HG02642 (cell line): Measurements from ENCODE around the gene C21orf58.

Source experiments
- ATAC-seq: cut with Tn5 transposase; IDR thresholded peaks from one replicate; pipeline ENCODE4 v1.9.1; 2021; ENCODE audit warnings: mild to moderate bottlenecking; ENCODE audit not compliant: unreplicated experiment, poor library complexity

Gene C21orf58

DNA sequence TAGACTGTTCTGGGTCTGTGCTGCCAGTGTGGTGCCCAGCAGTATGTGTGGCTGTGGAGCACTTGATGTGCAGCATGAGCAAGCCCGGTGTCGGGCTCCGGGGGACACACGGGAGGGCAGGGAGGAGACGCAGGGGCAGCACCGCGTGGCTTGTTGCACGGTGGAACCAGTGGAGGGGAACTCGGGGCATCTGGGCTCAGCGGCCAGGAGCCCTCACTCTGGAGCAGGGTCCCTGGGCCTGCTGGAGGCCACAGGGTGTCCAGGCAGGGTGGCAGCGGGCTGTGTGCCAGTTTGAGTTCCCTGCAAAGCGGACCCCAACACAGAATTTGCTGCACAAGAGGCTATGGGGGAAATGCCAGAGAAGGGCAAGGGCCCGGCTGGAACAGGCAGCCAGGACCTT, 30.8 kb upstream of the C21orf58 start:
- ATAC-seq, result no peak

DNA sequence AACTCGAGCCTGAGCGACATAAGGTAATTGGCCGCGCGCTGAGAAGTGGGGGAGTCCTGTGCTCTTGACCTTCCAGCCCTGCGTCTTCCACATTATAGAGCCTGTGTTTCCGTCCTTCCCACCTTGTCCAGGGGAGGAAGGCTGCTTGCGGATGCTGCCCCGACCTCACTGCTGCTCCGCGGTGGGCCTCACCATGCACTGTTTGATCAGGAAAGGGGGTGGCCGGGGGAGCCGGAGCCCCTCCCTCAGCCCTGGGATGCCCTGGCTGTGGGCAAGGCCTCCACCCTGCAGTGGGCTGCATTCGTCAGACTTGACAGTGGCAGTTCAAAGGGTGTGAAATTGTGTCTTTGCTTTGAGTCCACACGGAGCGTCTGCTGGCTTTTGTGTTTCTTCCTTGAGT, 30.4 kb upstream of the C21orf58 start:
- ATAC-seq, result no peak

DNA sequence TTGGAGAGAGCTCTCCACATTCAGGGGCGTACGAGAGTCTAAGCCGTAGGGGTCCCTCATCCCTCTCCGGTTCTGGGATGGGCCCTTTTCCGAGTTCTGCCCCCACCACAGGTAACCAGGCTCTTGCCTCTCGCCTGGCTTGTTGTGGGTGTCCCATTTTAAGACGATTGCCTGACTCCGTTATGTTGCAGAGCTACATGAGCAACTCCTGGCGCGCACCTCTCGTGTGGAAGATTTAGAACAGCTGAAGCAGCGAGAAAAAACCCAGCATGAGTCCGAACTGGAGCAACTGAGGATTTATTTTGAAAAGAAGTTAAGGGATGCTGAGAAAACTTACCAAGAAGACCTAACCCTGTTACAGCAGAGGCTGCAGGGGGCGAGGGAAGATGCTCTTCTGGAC, 29.2 kb upstream of the C21orf58 start:
- no peak for ATAC-seq

DNA sequence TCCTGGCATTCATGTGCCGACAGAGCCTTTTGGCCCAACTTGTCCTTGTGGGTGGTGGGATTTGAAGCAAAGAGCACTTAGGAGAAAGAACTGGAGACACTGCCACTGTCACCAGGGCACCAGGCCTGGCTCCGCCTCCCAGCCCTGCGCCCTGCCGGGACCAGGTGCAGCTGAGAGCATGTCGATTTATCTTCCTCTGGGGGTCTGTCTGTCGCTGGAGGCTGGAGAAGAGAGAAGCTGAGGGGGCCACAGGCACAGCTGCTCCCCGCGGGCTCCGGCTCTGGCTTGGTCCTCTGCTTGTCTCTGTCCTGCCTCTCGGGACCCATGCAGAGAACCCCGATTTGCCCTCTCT, 28.5 kb upstream of the C21orf58 start:
- no peak for ATAC-seq

DNA sequence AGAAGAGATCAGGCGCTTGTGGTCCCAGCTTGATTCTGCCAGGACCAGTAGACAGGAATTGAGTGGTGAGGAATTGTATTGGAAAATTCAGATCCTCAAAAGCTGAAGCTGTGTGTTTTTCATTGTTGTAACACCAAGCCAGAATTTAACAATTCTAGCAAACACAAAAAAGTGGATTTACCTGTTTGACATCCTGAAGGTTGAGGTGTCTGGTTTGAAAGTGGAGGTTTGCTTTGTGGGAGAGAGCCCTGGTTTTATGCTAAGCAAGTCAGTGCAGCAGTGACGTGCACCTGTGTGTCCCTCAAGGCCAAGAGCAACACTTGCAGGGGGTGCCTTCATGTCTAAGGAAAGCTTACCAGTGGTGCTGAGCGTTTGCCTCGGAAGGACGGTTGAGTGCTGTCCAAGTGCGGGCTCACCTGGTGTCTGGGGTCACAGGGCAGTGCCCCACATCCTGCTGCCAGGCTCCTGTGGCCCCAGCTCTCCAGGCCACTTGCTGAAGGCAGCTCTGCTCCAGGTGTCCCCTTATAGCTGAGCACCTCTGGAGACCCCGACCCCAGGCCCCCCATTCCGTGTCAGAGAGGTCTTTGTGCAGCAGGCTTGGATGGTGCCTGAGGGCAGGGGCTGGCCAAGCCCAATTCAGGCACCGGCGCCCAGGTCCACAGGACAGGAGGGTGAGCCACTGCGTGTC, 27.9 kb upstream of the C21orf58 start:
- ATAC-seq, result no peak

DNA sequence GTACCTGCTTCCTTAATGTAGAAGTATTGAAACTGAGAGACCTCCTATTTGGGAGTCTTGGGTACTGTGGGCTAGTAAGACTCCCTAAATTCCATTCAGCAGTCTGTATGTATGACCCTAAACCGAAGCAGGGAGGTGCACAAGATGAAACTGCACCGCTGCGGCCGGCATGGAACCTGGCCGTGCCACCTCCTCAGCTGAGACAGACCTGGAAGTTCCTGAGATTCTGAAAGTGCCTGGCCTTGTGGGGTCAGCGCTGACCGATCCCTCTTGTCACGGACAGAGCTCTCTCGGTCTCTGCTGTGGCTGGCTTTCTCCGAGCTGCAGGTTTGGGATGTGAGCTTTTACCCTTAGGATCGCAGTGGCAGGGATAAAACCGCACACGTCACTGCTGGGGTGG, 27.3 kb upstream of the C21orf58 start:
- no peak for ATAC-seq

DNA sequence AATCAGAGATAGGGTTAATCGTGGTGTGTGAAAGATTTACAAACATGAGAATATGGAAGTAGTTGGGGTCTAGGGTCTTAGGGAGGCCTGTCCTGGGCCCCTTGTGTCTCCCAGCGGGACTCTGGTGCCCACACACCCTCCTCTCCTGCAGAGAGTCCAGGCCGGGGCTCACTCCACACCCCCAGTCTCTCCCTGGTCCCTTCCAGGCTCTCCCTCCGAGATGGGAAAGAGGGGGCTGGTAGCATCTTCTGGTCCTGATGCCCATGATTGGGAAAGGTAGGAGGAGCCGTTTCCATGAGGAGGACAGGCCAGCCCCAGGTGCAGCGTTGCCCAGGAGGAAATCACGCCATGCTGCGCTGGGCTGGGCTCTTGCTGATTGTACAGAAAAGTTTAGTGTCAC, 26.9 kb upstream of the C21orf58 start:
- no peak for ATAC-seq

DNA sequence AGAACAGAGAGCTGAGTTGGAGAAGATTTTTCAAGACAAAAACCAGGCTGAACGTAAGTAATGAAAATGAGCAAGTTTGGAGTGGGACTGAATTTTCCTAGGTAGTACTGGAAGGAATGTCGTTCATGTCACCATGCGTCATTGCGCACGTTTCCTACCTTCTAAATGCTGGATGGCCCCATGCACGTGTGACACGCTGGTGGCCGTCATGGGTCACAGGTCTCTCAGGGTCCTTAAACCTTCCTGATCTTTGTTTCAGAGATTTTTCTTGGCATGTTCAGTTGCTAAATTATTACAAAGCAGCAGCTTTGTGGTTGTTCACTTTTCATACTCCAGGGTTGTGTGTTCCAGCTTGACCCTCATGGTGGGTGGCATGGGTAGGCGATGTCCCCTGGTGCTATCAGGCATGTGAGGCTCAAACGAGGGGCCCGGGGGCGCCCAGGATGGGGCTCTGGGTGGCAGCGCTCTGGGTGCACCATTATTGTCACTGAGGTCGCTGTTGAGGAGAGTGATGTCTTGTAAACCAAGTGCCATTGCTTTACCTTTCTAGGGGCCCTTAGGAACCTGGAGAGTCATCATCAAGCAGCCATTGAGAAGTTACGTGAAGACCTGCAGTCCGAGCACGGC, 25.6 kb upstream of the C21orf58 start:
- no peak for ATAC-seq

DNA sequence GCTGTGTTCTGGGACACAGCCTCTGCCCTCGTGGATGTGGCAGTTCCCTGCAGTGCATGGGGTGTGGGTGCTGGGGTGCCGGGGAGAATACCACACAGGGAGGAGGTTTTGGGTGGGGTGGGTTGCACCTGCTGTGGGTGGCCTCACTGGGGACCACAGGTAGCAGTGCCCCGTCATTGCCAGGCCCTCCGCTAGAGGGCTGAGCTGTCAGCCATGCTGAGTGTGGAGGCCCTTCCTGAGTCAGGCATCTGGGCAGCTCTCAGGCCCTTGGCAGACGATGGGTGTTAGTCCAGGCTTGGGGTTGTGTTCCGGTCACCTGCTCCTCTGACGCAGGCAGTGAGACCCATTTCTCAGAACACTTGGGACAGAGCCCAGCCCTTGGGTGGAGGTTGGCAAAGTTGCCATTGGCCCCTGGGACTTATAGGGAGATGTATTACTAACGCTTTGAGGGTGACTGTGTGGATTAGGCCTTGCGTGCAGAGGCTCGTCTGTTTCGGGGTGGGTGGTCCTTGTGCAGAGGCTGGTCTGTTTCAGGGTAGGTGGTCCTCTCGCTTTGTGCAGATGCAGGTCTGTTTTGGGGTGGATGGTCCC, 24.2 kb upstream of the C21orf58 start:
- ATAC-seq, result no peak

DNA sequence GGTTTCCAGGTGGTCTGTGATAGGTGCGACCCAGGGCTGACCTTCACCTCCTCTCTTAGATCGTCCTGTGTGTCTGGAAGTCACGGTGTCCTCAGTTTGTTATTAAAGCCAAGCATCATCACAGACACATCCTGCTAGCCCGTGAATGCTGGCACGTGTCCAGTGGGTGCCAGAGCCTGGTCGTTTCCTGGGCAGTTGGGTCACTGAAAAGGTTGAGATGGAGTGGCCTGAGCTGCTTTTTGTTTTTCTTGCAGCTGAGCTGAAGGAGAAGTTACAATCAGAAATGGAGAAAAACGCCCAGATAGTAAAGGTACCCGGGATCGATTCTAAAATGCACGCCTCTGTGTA, 23.5 kb upstream of the C21orf58 start:
- ATAC-seq, result no peak

DNA sequence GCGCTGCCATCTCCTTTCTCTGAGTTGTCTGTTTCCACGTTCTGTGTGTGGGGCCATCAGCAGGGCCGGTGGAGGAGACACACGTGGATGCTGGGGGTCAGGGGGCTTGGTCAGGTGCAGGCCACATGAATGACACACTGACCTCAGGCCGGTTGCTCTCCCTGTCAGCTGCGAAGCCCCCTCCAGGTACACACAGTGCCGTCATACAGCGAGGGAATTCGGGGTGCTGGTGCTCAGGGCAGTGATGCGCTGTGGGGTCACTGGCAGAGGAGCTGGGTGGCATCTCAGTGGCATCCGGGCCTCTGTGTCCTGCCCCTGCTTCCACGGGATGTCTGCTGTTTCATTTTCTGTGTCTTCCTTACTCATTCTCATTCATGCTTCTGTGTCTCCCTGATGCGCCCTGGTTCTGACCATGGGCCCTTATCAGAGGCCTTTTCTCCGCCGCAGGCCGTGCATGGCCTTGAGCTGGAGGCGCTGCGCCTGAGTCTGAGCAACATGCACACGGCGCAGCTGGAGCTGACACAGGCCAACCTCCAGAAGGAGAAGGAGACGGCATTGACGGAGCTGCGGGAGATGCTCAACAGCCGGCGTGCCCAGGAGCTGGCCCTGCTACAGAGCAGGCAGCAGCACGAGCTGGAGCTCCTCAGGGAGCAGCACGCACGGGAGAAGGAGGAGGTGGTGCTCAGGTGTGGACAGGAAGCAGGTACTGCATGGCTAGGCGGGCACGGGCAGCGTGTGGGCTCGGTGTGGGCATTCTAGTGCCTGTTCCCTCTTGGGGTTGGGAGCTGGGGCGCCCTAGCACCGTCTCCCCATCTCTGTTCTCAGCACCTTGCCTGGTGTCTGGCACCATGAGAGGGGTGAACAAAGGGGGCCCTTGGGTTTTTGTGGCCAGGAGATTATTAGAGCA, 22.9 kb upstream of the C21orf58 start:
- ATAC-seq, result no peak

DNA sequence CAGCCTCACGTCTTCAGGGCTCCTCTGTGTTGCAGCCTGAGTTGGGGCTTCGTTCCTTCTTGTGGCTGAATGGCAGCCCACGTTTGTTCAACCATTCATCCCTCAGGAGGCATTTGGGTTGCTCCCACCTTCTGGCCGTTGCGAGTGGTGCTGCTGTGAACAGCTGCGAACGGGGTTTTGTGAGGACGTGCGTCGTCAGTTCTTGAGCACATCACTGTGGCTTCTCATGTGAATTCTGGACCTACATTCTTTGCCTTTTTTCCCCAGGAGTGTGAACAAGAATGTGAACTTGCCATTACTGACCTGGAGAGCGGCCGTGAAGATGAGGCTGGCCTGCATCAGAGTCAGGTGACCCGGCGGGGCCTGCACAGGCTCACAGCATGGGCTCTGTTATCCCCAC, 22.2 kb upstream of the C21orf58 start:
- ATAC-seq, result no peak

DNA sequence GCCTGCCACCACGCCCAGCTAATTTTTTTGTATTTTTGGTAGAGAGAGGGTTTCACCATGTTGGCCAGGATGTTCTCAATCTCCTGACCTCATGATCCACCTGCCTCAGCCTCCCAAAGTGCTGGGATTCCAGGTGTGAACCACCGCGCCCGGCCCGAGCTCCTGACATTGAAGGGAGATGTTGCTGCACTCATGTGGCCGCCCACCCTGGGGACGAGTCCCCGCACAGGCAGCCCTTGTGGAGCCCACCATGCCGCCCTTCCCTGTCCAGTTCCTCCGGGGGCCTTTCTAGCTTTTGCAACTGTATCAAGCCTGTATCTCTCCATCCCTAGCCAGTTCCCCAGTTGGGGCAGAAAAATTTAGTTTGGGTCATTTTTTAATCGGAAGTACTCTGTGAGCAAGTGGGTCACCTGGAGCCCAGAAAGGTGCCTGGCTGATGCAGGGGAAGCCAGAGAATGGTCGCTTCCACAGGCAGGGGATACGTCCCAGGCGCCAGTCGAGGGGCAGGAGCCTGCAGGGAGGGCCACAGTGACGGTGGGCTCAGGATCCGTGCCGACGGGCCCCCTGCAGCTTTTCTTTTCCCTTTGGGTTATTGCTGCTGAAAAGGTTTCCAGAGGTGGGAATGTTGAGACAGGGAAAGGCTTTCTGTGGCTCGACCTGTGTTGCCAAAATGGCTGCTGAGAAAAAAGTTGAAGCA, 20.7 kb upstream of the C21orf58 start:
- ATAC-seq, result no peak

DNA sequence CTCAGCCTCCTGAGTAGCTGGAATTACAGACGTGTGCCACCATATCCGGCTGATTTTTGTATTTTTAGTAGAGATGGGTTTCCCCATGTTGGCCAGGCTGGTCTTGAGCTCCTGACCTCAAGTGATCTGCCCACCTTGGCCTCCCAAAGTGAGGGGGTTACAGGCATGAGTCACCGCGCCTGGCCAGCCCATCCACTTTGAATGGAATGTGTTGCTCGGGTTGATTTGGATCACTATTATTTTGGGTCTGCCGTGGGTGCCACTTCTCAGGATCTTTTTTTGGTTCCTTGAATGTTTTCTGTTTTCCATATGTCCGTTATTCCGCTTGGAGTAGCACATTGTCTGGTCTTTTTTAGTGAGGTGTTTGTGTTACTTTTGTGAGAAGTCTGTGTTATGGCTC, 17.3 kb upstream of the C21orf58 start:
- no peak for ATAC-seq

DNA sequence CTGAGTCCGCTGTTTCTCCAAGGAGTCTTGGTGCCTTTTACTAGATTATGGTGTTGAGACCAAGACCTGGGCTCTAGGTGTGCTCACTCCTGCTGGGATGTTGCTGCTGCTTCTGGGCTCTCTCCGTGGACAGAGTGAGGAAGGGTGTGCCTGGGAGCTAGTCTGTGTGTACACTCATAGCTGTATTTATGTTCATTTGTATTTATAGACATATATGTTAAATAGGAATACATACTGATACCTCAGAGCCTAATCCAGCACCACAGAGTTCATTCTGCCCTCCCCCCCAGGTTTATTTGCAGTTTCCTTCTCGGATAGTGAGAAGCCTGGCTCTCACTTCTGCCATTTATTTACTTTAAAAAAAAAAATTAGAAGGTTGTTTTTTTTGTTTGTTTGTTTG, 12.9 kb upstream of the C21orf58 start:
- ATAC-seq, result no peak

DNA sequence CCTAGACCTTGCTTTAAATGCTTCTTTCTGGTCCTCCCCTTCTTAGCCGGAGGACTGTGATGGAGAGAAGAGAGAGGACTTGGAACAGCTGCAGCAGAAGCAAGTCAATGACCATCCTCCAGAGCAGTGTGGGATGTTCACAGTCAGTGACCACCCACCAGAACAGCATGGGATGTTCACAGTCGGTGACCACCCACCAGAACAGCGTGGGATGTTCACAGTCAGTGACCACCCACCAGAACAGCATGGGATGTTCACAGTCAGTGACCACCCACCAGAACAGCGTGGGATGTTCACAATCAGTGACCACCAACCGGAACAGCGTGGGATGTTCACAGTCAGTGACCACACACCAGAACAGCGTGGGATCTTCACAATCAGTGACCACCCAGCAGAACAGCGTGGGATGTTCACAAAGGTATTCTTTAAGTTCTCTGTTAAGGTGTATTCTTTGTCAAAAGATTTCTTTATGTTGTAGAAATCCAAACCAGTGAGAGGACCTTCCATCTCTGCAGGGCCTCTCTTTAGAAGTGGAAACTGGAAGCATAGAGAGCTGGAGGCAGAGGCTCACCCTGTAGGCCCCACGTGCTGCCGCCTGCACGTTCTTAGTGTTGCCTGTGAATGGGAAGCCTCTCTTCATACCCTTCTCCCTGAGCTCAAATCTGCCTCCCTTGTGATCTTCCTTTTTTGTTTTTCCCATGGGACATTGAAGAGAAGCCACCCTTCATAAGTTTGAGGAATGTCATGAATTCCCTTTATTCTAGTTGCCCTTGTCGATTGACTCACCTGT, 10.9 kb upstream of the C21orf58 start:
- ATAC-seq, result no peak

DNA sequence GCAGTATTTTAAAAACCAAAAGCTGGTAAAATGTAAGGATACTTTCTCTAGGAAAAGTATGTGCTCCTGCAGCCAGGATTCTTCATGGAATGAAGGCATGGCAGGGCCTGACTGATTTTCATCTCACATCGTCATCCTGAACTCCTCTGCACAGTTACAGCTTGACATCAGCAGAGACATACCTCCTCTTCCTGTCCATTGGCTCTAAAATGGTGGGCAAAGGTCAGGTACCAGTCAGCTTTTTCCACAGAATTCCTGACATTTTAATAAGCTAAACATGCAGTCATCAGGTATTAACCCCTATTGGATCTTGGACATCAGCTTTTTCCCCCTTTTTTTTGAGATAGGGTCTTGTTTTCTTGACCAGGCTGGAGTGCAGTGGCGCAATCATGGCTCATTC, 6.1 kb upstream of the C21orf58 start:
- no peak for ATAC-seq

DNA sequence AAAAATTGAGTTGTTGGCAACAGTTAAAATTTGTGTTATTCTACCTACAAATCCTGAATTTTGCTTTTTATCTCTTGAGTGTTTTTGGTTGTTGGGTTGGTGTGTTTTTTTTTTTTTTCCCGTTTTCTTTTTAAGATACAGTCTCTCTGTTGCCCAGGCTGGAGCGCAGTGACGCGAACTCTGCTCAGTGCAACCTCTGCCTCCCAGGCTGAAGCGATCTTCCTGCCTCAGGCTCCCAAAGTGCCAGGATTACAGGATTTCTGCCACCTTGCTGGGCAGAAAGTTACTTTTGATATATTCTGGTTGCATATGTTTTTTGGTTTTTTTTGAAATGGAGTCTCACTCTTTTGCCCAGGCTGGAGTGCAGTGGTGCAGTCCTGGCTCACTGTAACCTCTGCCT, 4.5 kb upstream of the C21orf58 start:
- no peak for ATAC-seq

DNA sequence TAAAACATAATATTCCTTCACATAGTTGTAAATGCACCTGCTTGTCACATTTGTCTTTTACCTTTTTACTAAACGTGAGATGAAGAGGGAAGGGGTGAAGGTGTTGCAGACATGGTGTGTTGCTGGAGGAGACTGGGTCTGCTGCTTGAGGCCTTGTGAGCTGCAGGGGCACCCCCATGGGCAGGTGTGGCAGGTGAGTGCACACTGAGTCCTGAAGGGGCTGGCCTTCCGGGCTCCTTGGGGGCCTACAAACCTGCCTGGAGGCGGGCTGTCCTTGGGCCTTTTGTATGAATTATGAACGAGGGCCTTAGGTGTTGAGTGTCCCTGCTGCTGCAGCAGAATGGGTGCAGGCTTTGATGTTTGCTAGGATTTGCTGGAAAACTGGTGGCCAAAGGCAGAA, 4.0 kb upstream of the C21orf58 start:
- no peak for ATAC-seq
